SKM-1 (cell line): ENCODE data around the gene NID1.

ENCODE experiments used
- DNase-seq: peaks from one replicate; lab custom pipeline; 2025; ENCODE audit not compliant: unreplicated experiment; lab: John Stamatoyannopoulos, UW

Gene NID1

DNA sequence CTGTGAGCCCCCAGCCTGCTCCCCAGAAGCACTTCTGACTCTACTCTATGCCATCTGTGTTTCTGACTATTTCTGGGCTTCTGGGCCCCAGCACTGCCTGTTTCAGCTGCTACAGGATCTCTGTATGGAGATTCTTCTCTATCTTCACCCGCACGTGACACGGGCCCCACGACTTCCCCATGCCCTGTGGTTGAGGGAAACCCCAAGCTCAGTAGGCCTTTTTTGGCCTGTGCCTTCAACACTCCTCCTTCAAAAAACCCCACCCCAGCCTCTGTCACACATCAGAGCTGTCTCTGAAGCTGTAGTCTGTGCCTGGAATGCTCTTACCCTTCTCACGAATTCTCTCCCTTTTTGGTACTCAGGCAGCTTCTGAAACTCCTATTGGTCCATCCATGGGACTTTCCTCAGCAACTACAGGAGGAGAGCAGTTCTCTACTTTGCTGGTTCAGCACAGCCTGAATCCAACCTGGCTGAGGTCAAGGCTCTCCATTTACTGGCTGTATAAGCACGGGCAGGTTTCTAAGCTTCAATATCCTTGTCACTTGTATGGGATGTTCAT, 2.0 kb upstream of the NID1 start:
- peak; percentile 86 for DNase-seq

DNA sequence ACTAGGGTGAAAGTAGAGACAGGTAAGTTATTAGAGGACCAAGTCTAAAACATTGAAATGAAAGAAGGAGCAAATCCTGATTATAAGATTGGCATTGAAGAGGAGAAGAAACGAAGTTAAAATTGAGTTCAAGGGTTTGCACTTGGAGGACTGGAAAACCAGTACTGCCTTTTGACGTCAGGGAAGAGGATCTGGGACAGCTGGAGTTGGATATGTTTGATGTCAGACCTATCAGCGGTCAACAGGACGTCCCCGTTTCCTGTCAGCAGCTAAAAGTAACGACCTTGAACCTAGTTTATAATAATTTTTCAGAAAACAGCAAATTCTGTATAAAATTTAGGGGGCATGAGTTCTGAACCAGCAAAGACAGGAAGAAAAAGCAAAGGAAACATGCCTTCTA, 1.2 kb upstream of the NID1 start:
- no peak for DNase-seq

DNA sequence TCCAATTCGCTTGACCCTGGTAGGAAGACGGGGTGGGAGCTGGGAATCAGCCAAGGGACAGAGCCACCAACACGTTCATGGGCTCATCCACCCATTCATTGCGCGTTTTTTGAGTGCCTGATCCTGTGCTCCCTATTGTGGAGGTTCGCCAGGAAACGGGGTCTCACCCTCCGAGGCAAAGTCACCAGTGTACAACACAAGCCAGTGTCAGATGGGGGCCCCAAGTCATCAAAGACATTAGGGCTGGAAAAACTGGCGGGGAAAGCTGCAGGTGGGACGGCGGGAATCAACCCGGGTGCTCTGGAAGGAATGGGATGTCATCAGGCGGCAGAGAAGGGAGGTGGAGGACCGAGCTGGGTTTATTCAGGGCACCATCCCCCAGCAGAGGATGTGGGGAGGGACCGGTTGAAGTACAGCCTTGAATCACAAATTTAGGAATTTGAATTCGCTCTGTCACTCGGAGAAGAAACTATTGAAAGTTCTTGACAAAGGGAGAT, 667 bp upstream of the NID1 start:
- no peak for DNase-seq

DNA sequence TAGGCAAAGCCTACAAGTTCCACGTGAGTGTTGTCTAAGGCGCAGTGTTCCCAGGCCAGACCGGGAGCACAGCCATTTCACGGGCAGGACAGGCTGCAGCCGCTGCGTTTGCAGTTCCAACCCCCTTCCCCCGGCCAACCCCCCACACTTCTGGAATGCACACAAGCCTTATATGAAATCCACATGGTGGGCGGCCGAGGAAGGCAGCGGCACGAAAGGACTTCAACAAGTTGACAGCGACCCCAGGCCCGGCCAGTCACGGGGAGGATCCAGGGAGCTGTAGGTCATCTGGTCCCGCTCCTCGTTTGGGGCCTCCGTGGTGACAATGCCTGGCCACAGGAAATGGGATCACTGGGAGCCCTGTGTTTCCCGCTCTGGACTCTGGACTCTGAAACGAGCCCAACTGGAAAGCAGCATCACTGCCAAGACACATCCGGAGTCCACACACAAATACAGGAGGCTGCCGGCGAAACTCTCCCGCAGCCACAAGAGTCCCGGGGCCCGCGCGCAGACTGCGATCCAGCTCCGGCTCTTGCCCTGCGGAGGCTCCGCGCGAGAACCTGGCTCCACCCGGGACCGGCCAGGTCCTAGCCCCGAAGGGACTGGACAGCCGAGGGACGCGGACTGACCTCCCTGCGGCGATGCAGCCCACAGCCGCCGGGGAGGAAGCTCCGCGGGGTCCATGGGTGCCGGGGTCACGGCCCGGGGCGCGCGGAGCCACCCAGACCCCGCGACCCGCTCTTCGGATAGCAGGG, 794 bp downstream of the NID1 start:
- DNase-seq = no peak

DNA sequence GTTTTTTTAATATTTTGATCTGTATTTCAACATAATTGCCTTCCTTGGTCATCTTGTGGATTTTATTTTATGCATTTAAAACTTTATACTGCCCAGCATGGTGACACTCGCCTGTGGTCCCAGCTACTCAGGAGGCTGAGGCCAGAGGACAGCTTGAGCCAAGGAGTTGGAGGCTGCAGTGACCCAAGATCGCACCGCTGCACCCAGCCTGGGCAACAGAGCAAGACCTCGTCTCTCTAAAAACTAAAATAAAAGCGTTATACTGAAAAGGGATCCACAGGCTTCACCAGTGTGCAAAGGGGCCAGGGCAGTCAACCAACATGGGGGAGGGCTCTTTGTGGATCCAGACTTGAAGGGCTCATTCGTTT, 1.4 kb downstream of the NID1 start:
- DNase-seq = no peak

DNA sequence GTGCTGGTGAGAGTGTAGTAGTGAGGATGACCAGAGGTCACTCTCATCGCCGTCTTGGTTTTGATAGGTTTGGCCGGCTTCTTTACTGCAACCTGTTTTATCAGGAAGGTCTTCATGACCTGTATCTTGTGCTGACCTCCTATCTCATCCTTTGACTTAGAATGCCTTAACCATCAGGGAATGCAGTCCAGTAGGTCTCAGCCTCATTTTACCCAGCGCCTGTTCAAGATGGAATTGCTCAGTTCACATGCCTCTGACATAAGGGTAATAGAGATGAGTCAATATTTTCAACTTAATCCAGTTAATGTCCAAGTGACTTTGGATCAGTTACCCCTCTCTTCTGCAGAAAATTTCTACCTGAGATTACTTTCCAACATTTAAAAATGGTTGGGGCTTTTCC, 4.6 kb downstream of the NID1 start:
- no peak for DNase-seq

DNA sequence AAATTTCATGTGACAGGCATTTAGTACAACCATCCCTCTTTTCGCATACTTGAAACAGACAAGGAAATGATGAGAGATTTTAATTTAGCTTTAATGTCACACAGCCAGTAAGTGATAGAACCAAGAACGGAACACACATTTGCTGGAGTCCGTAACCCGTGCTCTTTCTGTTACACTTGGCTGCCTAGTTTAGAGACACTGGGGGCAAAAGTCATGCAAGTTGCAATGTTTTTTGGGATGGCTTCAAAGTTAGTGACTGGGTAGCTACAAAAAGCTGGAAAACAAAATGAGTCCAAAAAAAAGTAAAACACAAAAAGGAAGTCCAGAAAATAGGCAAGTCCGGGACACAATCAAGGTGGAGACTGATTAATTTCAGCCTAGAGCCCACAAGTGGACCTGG, 5.9 kb downstream of the NID1 start:
- DNase-seq = no peak

DNA sequence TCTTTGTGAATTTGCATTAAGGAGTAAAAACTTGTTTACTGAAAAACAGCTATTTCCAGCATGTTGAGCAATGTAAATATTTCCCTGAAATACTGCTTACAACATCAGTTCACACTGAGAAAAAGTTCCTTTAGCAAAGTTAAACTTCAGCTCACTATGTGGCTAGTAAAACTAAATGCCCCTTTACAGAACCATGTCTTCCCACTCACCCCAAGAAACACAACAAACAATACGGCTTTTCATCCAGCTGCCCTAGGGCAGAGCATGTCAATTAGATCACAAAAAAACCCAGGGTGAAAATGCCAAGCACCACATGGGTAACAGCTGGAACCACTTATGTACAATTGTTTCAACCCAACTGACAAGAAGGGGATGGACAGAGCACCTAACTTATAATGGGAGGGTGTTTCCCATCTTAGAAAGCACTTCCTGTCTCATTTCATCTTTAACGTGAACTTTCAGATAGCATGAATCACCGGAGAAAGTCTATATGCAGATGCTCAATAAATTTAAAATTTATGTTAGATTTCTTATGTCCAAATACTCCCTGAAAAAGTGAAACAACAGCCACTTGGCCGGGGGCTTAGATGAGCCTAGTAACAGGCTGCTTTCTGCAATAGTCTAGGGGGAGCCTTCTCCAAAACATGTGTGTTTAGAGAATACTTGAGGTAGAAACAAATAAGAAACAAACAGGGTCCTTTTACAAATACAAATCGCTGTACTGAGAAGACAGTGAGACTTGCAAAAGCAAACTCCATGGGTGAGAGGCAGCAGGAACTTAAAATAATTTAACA, 6.6 kb downstream of the NID1 start:
- no peak for DNase-seq

DNA sequence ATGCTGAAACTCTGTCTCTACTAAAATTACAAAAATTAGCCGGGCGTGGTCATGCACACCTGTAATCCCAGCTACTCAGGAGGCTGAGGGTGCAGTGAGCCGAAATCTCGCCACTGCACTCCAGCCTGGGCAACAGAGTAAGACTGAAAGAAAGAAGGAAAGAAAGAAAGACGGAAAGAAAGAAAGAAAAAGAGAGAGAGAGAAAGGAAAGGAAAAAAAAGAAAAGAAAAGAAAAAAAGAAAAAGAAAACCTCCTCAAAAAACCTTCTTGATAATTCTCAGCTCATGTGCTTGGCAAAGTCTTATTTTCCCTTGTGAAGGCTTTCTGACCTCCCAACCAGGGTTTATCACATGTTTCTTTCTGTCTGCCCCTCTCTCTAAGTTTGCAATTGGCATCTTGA, 7.3 kb downstream of the NID1 start:
- DNase-seq = no peak

DNA sequence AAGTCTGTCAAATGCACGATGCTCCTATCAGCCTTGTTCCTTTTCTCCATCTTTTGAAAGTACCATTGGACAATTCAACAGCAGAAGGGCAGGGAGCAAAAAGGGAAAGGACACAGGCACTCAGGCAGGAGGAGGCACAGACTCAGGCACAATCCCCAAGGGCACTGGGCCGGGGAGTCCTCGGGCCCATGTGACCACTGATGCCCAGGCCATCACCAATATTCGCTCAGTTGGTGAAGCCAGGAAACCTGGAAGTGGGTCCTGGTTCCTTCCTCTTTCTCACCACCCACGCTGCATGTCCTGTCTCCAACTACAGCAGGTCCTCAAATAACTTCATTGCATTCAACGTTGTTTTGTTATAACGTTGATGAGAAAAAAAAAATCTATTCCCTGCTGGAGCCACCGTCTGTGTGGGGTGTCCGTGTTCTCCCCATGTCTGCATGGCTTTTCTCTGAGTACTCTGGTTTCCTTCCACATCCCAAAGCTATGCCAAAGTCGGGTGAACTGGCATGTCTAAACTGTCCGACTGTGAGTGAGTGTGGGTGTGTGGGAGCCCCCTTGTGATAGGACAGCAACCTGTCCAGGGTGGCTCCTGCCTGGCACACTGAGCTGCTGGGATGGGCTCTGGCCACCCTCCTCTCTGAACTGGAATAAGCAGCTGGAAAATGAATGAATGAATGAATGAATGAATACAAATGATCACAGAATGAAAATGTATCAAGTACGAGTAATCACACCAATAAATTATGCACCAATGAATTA, 12.5 kb downstream of the NID1 start:
- DNase-seq = no peak

DNA sequence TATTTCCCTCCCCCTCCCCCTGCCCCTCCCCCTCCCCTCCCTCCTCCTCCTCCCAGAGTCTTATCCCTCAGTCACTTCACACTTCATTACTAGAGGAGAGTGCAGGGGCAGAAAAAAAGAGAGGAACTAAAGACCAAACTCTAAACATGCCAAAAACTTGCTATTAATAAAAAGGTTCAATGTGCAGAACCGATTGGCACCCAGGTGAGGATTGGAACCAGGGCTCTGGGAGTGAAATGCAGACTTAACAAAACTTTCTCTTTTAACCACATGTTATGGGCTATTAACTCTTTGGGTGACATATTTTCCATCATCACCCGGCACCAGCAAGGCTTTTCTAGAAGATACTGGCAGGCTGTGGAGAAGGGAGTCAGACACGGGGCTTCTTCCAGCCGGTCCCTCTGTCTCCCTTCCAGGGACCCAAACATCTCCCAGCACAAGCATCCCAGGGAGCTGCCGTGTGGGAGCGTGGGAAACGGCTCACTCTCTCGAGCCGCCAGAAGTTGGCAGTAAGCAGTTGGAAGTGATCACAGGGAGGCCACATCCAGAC, 13.6 kb downstream of the NID1 start:
- DNase-seq = no peak

DNA sequence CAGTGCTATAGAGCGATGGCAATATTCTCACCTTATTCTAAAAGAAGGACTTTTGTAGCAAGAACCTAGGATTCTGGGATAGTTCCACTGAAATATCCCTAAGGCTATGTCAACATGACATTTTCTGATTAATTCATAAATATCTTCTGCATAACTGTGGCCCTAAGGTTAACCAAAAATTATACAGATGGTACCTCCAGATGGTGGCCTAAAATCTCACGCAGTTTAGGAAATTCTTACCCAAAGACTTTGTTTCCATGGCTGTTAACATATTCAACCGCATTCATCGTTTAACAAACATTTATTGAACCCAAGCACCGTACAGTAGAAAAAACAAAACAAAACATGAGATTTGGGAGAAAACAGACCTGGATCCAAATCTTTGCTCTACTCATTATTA, 19.1 kb downstream of the NID1 start:
- DNase-seq = no peak

DNA sequence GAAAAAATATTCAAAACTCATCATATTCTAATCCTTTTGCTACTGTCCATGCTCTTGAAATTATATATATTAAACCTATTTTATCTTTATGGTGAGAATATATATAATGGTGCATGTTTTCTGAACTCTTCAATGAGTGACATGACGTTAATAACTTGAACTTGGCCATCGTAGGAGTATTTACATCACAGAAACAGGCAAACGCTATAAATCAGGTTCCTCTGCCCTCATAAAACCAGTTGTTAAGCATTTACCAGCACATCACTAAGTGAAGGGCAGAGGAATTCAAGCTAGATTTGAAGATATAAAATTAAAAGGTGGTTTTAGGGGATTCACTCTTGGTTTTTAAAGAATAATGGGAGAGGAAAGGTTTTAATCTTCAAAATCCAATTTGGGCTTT, 20.5 kb downstream of the NID1 start:
- no peak for DNase-seq

DNA sequence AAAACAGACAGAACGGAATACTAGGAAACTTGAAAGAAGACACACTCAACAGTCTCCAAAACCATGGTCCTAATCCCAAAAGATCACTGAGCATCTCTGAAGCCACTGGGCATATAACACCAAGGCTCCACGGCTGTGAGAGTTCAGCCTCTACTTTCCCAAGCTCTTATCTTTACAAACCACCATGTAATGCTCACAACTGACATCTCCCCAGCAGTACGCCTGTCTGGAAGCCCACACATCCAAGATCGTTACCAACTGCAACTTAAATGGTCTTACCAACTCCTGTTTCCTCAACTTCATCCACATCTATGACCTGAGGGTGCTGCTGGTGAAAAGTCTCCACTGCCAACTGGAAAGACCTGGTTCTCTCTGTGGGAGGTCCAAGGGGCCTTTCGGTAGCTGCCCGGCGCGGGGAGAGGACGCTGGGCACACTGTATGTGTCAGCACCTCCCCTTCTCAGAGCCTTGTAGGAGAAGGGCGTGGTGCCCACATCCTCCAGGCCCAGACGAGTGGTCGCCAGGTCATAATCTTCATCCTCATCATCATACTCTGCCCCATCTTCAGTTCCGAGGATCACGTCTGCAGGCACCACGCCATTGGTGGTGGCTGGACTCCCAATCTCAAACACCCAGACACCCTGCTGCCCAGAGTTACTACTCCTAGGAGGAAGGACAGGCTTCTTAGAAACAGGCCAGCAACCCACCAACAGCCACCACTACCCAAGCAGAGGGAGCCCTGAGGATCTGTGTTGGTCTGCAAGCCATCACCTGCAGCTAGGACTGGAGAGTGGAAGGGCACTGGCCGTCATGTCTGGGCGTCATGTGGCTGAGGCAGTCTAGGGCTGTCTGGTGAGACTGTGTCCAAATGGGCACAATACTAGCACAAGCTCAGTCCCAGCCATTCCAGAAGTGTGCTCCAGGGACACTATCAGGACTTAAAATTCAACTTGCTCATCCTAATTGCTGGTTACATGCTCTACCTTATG, 23.0 kb downstream of the NID1 start:
- no peak for DNase-seq

DNA sequence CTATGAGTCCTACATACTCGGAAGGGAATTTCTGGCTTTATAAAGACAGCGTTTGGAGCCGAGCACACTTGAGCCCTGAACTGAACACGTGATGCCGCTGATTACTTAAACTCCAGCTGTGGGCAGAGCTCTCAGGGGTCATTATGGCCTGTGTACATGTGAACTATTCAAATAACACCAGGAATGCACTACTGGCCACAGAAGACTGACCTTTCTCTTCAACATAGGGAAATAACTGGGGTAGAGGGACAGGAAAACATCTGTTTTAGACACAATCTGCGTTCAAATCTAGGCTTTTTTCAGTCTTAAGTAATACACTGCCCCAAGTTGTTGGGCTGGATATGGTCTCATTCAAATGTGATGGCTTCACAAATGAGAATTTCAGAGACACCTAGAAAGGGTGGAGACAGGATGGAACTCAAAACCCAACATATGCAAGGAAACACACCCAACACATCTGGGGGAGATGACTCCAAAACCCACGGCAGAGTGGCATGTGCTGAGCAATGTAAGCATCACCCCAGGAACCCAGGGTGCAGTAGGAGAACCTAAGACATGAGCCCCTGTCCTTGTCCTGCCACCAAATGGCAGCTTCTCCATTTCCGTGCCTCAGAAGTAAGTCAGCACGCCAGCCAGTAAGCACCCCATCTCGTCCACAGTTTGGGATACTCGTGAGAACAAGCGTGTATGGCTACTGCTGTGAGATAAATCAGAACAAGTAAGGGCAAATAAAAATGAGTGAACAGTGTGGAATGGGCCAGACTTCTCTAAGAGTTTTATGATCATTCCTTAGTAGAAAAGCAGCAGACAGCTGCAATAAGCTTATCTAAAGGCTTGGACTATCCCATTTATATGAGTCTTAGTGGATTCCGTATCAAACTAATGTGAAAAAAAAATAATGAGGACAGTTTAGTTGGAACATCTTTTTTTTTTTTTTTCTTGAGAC, 24.9 kb downstream of the NID1 start:
- no peak for DNase-seq

DNA sequence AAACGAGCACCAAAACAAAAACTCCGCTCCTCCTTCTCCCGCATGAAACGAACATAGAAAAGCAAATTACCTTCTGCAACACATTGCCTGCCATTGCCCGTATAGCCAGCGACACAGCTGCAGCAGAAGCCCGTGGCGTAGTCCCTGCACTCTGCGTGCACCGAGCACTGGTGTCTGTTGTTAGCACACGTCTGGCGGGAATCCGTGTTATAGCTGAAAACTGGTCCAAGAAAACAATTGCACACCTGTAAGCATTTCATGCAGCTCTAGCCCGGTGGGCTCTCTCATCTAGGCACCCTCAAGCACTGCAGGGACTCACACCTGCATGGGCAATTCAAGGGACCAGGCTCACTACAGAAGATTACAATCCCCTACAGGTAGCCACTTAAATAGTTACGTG, 26.9 kb downstream of the NID1 start:
- no peak for DNase-seq

DNA sequence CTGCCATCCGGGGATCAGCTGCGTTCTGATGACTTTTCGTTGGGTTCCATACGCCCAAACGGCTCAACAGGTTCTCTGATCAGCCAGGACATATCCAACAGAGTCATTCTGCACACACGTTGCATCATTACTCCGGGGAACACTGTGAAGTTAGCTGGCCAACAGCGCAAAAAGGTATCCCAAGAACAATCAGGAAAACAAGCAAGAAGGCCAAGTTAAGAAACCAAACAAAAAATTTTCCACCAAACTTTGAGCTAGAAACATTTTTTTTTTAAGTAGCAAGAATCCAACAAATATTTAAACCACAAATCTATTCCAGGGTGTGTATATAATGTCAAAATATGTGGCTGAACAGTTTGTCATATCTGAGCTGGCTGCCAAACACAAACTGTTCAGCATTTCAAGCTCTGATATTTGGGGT, 29.2 kb downstream of the NID1 start:
- no peak for DNase-seq

DNA sequence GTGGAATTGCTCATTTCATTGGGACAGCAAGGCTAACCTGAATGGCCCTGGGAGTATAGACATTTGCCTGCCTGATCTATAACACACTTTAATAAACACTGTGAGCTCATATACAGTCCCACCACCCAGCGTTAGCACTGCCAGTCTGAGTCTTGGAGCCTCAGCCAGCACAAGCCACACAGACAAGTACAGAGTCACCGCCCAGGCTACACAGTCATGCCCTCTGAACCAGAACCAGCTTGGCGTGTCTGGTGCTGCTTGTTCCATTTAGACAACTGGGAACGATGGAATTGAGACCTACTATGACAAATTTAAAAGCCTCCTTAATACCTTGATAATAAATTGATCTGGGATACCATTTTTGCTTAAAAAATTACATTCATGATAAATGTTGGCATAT, 31.6 kb downstream of the NID1 start:
- DNase-seq = no peak

DNA sequence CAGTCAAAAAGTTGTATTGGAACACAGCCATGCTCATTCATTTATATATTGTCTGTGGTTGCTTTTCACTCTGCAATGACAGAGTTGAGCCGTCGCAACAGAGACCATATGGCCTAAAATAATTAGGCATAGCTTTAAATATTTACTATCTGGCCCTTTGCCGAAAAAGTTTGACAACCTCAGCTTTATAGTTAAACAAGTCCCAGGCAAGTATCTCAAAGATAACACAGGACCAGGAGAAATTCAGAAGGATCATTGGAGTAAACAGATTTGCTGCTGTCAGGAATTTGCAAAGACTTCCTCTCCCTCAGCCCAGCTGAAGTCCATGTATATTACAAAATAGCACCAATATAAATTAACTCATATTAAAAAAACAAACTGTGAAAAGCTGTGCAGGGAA, 34.4 kb downstream of the NID1 start:
- DNase-seq = no peak
